ENCODE measurements around the gene TIMM50. TPM values are rescaled to one million over a fixed set of nuclear protein-coding genes. Genes with fewer than 3 reads are reported as not detected.
A peak's percentile ranks its signal among the peaks of the same experiment; 100 is the strongest.
"Not testable (repeated sequence)": the region's sequence is repeated elsewhere in the genome, so short reads cannot be mapped to it uniquely, and the experiment has no call there.

TIMM50 gene
- total RNA-seq, 1 donor from 2014 or later, result 40.9 TPM

- DNase-seq (ENCODE audit: low read depth in 2 of 2), result no peak
Observed at GRCh38 chr19:39469036-39469435, 11.6 kb upstream of the TIMM50 start.

DNA sequence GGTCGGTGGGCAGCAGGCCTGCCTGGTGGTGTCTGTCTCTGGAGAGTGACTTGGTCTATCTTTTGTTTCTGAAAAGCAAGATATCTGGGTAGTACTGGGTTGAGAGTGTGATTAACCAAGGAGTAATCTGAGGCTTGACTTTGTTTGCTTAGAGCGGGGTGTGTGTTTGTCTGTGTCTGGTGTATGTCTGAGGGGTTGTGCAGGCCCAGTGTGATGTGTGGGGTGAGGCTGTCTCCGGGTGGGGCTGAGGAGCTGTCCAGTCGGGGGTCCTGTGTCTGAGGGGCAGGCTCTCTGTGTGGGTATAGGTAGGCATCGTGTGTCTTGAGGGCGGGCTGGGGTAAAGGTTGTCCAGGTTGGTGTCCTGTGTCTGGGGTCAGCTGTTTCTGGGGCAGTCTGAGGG, 11.1 kb upstream of the TIMM50 start:
- DNase-seq (ENCODE audit: low read depth in 2 of 2), result no peak

- peak in 1 of 2 donors; percentile 33 for DNase-seq (ENCODE audit: low read depth in 2 of 2)
Observed at GRCh38 chr19:39470724-39471339, 9.8 kb upstream of the TIMM50 start.

DNA sequence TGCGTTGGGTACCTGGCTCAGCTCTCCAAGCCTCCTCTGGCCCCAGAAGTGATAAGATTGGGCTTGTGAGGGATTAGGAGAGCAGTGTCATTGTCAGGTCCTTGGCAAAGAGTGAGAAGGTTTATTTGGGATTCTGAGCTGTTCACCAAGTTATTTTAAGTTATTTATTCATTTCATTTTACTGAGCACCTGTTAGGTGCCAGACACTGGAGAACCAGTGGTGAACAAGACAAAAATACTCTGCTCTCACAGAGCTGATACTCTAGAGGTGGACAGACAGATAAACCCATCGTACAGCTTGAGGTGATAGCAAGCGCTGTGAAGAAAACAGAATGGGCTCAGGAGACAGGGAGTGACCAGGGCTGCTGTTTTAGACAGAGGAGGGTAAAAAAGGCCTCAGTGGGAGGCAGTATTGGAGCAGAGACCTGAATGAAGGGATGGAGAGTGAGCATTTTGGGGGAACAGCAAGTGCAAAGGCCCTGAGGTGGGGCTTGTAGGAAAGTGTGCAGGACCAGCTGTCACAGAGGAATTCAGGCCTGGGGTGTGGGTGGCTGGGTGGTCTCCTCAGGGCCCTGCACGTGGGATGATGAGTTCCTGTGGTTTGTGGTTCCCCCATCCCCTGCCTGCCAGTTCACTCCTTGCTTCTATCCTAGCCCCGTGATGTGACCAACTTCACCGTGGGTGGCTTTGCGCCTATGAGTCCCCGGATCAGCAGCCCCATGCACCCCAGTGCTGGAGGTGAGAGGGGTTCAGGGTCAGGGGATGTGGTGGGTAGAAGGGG, 8.7 kb upstream of the TIMM50 start:
- DNase-seq (ENCODE audit: low read depth in 2 of 2), result no peak

DNA sequence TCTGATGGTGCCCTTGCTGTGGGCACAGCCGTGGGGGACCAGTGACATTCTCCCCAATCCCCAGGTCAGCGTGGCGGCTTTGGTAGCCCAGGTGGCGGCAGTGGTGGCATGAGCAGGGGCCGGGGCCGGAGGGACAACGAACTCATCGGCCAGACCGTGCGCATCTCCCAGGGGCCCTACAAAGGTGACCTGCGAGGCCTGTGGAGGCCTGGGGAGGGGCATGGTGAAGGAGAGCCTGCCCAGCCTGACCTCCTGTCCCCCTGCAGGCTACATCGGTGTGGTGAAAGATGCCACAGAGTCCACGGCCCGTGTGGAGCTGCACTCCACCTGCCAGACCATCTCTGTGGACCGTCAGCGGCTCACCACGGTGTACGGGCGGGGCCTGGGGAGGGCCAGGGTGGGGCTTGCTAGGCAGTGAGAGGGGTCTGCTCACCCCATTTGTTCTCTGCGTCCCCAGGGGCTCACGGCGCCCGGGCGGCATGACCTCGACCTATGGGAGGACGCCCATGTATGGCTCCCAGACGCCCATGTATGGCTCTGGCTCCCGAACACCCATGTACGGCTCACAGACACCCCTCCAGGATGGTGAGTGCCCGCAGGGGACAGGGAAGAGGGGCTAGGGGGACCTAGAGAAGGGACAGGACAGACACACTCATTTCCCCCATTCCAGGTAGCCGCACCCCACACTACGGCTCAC, 7.7 kb upstream of the TIMM50 start:
- no peak for DNase-seq (ENCODE audit: low read depth in 2 of 2)

GRCh38 chr19:39473443-39473960, 7.1 kb upstream of the TIMM50 start:
- DNase-seq (ENCODE audit: low read depth in 2 of 2), result no peak

DNA sequence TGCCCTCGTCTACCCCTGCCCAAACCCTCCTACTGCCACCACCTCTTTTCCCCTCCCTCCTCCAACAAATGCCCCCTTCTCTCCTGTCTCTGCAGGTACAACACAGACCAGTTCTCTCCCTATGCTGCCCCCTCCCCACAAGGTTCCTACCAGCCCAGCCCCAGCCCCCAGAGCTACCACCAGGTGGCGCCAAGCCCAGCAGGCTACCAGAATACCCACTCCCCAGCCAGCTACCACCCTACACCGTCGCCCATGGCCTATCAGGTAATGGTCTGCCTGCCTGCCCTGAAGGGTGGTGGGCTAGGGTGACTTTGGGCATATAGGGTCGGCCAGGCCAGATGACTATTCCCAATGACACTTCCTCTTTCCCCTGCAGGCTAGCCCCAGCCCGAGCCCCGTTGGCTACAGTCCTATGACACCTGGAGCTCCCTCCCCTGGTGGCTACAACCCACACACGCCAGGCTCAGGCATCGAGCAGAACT, 6.5 kb upstream of the TIMM50 start:
- DNase-seq (ENCODE audit: low read depth in 2 of 2), result peak; percentile 48 to 74

DNA sequence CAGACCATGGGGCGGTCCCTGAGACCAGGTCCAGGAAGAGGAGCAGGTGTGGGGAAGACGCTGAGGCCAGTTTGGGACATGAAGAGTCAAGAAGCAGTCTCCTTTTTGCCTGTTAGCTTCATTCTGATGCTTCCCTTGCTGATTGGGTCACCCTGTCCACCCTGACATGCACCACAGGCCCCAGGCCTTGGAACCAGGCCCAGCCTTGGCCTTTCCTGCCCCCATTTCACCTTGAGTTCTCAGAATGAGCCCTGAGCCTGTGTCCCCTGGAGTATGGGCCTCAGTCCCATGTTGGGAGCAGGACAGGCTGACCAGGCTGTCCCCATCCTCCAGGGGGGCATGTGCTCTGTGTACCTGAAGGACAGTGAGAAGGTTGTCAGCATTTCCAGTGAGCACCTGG, 4.9 kb upstream of the TIMM50 start:
- no peak for DNase-seq (ENCODE audit: low read depth in 2 of 2)

- not testable (repeated sequence) for DNase-seq (ENCODE audit: low read depth in 2 of 2)
Observed at GRCh38 chr19:39479319-39479801, 1.3 kb upstream of the TIMM50 start.

DNA sequence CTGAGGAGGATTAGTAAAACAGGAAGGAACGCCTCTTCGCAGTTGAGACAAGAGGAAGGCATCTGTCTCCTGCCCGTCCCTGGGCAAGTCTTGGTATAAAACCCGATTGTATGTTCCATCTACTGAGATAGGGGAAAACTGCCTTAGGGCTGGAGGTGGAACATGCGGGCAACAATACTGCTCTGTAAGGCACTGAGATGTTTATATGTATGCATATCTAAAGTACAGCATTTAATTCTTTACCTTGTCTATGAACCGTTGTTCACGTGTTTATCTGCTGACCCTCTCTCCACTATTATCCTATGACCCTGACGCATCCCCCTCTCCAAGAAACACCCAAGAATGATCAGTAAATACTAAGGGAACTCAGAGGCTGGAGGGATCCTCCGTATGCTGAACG, 722 bp upstream of the TIMM50 start:
- DNase-seq (ENCODE audit: low read depth in 2 of 2), result no peak

GRCh38 chr19:39481229-39481545, 549 bp downstream of the TIMM50 start:
- DNase-seq (ENCODE audit: low read depth in 2 of 2), result peak in 1 of 2 donors; percentile 17

- no peak for DNase-seq (ENCODE audit: low read depth in 2 of 2)
Observed at GRCh38 chr19:39481676-39482075, 1.0 kb downstream of the TIMM50 start.

DNA sequence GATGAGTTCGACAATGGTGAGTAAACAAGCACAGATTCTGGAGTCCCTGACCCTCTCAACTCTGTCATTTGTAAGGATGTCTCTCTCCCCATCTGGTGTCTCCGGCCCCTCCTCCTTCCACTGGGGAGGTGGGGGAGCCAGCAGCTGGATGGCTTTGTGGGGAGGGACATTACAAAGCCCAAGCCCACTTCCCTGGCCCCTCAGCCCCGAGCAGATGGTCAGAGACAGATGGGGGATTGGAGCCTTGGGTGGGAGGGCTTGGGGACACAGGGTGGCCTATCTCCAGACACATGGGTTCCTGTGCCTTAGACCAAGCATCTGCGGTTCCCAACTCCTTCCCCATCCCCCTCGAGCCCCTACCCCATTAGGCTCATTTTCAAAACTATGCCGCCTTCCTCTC, 2.5 kb downstream of the TIMM50 start:
- no peak for DNase-seq (ENCODE audit: low read depth in 2 of 2)

DNA sequence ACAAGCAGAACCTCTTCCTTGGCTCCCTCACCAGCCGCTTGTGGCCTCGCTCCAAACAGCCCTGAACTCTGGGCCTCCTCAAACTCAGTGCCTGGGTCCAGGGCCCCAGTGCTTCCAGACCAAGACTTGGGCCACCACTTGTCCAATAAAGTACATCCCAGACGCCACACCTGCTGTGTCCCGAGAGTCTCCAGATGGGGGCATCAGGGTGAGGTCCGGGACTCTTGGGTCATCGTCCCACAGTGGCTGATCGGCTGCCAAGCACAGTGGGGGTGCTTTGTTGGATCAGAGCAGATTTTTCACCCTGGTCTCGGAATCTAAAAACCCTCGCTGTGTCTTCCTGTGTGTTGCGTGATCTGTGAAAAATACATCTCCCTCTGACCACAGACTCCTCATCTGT, 9.1 kb downstream of the TIMM50 start:
- DNase-seq (ENCODE audit: low read depth in 2 of 2), result no peak

- DNase-seq (ENCODE audit: low read depth in 2 of 2), result no peak
Observed at GRCh38 chr19:39492225-39492624, 11.6 kb downstream of the TIMM50 start.

- DNase-seq (ENCODE audit: low read depth in 2 of 2), result no peak
Observed at GRCh38 chr19:39492788-39493187, 12.2 kb downstream of the TIMM50 start.

DNA sequence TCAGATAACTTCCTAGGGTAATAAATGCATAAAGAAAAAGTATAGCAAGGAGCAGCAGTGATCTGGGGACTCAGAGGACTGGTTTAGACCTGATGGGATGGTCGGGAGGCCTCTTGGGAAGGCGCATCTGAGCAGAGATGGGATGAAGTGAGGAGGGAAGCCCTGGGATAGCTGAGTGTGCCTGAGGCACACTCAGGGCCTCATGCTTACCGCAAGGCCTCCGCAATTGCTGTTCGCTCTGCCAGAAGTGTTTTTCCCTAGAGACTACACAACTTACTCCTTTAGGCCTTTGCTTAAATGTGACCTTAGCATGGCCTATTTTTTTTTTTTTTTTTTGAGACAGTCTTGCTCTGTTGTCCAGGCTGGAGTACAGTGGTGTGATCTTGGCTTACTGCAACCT, 14.0 kb downstream of the TIMM50 start:
- DNase-seq (ENCODE audit: low read depth in 2 of 2), result no peak

GRCh38 chr19:39496063-39496462, 15.4 kb downstream of the TIMM50 start:
- no peak for DNase-seq (ENCODE audit: low read depth in 2 of 2)

DNA sequence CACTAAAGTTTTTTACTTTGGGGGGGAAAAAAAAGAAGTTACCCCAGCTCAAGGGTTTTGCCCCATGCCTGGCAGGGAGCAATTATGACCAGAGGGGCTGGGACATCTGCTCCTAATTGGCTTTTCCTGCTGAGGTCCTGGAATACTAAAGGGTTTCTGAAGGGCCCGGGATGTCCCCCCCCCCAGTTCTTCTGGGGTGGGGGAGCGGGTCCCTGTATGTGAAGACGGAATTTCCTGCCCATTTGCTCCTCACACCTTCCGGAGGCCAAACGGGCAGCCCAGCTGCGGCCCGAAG, 17.0 kb downstream of the TIMM50 start:
- DNase-seq (ENCODE audit: low read depth in 2 of 2), result no peak

GRCh38 chr19:39497996-39498797, 17.6 kb downstream of the TIMM50 start:
- peak; percentile 41 to 55 for DNase-seq (ENCODE audit: low read depth in 2 of 2)

DNA sequence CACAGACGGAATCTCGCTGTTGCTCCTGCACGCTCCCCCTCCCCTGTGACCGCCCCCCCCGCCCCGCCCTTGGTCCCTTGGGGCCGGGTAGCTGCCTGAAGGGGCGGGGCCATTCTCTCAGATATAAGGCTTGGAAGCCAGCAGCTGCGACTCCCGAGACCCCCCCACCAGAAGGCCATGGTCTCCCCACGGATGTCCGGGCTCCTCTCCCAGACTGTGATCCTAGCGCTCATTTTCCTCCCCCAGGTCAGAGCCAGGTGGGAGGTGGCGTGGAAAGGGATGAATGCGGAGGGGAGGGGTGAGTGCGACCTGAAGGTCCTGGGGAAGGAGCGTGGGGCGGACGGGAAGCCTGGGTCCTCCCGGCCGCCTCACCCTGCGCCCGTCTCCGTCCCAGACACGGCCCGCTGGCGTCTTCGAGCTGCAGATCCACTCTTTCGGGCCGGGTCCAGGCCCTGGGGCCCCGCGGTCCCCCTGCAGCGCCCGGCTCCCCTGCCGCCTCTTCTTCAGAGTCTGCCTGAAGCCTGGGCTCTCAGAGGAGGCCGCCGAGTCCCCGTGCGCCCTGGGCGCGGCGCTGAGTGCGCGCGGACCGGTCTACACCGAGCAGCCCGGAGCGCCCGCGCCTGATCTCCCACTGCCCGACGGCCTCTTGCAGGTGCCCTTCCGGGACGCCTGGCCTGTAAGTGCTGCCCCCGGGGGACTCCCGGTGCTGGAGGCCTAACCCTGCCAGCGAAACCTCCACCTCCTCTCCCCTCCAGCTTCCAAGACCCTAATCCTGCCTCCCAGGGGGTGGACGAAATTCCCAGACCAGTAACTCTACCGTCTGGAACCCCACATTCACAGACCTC, 18.4 kb downstream of the TIMM50 start, which contains the start of gene DLL3:
Gene DLL3, plus strand, starts transcription at position 150 of the 845 bp plus-strand sequence. Its CDS starts 28 bp downstream, at position 178.
- DNase-seq (ENCODE audit: low read depth in 2 of 2), result peak; percentile 15 to 27

Data from lung microvascular endothelial cell (primary cell).